T-helper 9 cell (primary cell): ENCODE results near the gene ZFP91.
A peak's percentile ranks its signal among the peaks of the same experiment; 100 is the strongest.

Source experiments
- DNase-seq: peaks from one replicate; pipeline ENCODE4 v3.0.0-alpha.2; 2020

The ZFP91 gene

DNA sequence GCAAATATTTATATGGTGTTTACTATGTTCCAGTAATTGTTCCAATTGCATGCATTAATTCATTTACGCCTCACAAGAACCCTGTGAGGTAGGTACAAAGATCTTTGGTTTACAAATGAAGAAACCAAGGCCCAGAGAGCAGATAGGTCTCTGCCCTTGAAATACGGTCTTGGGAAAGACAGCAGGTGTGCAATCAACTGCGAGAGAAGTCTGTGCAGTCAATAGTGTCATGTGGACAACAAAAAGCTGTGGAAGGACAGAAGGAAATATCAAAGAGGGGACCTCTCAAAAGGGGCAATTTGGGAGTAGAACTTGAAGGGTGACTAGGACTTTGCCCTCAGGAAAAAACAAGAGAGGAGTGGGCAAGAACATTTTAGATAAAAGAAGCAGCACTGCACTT is 52.5 kb downstream of the ZFP91 start:
- DNase-seq, result no peak

DNA sequence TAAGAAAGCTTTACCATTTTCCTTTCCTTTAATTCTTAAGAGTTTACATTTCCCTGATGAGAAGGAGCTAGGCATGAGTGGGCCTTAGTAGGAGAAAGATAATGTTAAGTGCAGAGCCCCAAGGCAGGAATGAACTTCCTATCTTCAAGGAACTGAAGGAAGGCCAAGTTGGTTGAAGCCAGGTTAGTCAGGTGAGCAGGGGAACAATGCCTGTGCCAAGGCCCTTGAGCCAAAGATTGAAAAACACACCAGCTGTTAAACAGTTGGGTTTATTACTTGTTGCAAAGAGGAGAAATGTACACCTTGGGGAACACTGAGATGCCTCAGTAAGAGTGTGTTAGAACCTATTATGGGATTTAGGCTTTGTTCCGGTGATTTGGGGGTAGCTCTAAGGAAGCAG is 53.6 kb downstream of the ZFP91 start:
- DNase-seq, result no peak

DNA sequence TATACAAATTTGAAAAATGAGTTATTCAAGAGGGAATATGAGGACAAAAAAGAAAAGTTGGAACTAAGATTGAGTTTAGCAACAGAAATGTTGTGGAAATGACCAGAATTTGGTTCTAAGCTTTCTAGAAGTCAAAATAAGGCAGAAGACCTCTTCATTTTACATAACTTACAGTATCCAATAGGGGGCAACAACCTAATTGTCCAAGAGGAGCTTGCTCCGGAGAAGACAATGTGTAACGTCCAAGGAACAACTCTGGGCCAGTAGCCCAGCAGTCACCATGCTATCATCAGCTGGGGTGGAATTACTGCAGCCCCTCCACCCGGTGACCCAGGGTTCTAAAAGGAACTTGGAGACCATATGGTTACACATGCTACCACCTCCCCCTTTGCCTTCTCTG is 57.7 kb downstream of the ZFP91 start:
- DNase-seq, result no peak

DNA sequence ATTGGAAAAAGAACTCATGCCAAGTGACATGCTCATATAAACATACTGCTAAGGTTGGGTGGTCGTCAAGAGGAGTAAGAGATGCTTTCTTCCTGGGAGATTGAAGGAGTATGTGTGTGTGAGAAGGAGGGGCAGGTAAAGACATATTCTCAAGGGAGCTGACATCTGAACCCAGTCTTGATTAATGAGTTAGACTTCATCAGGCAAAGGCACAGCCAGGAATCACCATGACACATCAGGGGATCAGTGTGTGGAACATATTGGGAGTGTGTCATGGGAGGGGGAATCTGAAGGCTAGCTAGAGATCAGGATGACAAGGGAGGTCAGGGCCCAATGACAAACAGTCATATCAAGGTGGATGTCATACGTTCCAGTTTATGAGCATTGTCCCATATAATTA is 58.5 kb downstream of the ZFP91 start:
- DNase-seq, result no peak

DNA sequence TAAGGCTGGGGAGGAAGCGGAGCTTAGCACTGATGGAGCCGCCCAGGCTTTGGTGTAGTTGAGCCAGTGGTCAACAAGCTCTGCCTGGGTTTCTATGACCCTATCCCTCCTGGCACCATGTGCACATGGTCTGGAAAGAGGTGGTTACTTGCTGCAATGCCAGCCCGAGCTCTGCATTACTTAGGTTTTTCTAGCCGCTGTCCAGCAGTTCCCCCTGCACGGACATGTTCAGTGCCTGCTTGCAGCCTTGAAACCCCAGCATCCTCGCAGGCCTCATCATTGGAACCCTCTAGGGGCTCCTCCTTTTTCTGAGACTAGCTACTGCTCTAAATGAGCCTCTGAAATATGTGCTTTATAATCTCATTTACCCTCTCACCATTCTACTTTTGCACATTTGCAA is 60.2 kb downstream of the ZFP91 start:
- DNase-seq, result no peak

DNA sequence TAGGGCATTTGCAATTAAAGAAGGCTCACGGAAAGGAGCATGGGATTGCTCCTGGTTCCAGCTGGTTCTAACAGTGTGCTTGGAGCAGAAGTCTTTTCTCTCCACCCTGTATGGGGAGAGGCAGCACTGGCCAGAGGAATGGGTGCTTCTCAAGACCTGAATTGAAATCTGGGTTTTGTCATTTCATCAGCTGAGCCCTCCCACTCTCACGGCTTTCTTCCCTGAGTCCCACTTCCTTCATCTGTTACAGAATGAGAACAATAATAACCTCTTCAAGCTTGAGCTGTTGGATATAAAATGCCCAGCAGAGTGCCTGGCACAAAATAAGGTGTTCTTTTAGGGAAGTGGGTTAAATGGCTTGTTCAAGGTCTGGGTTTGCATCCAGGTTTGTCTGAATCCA is 60.8 kb downstream of the ZFP91 start:
- no peak for DNase-seq

DNA sequence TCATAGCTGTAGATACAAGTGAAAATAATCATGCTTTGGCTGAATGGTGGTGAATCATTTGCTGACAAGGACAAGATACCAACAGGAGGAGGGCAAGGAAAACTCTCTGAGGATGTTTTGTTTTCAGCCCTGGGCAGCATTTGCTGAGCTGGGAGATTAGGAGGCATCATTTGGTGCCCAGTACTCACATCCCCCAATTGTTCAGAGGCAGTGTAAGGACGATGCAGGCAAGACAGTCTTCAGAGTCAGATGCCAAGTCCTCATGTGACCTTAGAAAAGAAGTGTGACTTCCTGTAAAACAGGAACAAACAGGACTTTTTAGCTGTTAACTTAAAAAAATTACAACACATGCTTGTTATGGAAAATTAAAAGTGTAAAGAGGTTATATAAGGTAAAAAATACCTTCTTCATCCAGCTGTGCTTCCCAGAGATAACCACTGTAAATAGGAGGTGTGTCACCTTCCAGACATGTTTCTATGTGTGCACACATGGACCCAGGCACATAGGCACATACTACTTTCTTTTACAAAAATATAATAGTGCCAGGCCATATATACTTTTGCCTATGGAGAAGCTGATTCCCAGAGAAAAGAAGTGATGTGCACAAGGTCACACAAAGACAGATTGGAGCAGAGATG is 61.6 kb downstream of the ZFP91 start:
- no peak for DNase-seq

DNA sequence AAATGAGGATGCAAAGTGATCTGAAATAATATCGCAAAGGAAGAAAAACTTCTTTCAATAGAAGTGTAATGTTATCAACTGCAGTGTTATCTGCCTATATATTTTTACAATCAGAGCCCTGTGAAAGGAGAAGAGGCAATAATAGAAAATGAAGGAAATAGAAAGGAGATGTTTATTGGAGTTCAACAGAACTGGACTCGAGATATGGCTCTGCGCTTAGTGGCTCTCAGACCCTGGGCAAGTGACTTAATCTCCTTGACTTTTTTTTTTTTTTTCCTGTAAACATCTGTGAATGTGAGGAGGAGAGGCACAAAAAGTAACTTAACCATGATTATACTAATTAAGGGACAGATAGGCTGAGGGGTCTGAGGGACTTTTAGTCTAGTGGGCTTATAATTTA is 62.5 kb downstream of the ZFP91 start:
- DNase-seq, result no peak

DNA sequence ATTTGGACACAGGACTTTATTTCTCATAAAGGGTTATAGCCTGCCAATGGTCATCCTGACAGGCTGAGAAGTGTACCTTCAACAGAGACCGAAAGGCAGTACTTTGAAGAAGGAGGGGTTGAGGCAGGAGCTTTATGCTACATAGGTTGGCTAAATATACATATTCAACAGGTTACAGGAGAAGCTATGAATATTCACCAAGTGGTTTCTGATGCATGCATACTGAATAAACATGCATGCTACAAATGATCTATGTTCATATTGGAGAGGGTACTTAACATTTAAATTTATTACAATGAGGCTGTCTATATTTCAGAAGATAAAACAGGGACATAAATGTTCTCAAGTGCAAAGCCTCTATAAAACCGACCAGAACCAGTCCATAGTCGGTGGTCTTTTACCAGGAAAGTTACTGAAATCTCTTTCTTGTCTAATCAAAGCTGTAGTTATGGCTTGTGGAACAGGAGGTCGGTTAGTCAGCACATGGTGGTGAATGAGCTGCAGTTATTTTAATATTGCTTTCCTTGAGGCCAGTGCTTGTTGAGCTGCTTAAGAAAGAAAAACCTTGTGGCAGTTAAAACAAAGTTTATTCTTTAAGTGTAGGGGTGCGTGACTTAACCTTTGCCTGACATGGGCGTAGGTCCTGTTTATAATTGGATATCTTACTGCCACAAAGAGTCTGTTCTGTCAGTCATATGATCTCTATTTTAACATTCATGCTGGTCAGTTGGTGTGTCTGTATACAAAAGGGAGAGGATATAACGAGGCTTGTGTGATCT is 63.1 kb downstream of the ZFP91 start:
- no peak for DNase-seq

DNA sequence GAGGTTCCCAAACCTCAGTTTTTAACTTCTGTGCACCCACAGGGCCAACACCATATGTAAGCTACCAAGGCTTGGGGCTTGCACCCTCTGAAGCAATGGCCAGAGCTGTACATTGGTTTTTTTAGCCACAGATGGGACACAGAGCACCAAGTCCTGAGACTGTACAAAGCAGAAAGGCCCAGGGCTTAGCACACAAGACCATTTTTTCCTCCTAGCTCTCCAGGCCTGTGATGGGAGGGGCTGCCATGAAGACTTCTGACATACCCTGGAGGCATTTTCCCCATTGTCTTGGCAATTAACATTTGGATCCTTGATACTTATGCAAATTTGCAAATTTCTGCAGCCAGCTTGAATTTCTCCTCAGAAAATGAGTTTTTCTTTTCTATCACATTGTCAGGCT is 67.0 kb downstream of the ZFP91 start:
- no peak for DNase-seq

DNA sequence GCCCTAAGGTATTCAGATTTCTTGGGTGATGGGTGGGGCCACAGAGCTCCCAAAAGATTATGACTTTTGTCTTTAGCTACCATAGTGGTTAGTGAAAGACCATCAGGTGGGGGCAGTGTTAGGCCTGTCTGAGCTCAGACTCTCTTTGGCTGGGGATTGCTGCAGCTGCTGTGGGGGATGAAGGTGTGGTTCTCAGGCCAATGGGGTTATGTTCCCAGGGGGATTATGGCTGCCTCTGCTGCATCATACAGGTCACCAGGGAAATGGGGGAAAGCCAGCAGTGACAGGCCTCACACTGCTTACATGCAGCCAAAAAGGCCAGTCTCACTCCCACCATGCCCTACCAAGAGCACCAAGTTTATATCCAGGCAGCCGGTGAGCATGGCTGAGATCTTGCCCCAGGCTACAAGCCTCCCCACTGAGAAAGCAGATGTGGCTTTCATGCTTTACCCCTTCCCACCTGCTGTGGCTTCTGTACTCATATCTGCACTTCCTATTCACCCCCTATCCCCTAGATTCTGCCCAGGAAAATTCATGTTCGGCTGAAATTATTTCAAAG is 68.4 kb downstream of the ZFP91 start:
- no peak for DNase-seq

DNA sequence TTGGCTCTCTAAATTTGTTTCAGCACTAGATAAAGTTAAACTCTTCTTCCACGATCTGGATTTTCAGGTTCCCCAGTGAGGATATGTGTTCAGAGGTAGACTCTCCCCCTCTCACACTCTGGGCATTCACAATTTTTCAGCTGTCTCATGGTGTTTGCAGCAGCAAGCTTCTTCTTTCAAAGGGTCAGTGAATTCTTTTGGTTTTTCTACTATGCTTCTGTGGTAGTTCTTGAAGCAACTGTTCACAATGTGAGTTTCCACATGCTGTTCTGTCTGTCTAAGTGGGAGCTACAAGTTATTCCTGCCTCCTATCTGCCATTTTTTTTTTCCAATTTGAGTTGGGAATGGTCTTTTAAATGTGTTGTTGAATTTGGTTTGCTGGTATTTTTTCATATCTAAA is 69.0 kb downstream of the ZFP91 start:
- no peak for DNase-seq

DNA sequence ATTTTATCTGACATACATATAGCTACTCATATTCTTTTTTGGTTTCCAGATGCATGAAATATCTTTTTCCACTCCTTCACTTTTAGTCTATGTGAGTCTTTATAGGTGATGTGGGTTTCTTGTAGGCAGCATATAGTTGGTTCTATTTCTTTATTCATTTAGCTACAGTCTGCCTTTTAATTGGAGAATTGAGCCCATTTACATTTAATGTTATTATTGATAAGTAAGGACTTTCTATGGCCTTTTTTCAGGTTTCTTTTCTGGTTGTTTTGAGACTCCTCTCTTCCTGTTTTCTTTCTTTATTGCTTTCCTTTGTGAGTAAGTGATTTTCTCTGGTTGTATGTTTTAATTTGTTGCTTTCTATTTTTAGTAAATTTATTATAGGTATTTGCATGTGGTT is 70.8 kb downstream of the ZFP91 start:
- DNase-seq, result no peak

DNA sequence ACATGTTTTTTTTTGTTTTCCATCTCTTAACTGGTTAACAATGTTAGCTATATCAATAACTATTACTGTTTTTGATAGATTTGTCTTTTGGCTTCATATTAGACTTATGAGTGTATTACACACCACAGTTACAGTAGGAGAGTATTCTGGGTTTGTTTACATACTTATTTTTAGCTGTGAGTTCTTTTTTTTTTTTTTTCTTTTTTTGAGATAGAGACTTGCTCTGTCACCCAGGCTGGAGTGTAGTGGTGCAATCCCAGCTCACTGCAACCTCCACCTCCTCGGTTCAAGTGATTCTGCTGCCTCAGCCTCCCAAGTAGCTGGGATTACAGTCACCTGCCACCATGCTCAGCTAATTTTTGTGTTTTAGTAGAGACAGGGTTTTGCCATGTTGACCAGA is 71.6 kb downstream of the ZFP91 start:
- no peak for DNase-seq

DNA sequence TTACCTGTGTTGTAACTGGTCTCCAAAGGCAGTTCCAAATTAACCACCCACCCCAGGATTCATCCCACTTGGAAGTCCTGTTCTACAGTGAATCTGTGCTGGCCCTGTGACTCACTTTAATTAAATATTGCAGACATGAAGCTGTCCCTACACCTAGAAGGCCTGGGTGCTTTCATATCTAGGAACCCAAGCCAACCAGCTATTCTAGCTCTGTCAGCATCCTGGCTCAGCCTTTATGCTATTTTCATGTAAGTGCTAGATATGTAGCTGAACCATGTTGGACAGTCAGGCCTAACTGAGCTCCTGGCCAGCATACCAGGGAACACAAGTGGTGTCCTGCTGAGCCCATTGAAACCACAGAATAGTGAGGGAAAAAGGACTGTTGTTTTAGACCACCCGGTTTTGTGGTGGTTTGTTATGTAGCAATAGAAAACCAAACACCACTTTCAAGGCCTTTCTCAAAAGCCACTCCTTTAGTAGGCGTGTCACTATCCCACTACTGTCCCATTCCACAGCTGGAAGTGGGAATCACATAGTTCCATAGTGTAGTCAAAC is 73.9 kb downstream of the ZFP91 start:
- DNase-seq, result no peak

DNA sequence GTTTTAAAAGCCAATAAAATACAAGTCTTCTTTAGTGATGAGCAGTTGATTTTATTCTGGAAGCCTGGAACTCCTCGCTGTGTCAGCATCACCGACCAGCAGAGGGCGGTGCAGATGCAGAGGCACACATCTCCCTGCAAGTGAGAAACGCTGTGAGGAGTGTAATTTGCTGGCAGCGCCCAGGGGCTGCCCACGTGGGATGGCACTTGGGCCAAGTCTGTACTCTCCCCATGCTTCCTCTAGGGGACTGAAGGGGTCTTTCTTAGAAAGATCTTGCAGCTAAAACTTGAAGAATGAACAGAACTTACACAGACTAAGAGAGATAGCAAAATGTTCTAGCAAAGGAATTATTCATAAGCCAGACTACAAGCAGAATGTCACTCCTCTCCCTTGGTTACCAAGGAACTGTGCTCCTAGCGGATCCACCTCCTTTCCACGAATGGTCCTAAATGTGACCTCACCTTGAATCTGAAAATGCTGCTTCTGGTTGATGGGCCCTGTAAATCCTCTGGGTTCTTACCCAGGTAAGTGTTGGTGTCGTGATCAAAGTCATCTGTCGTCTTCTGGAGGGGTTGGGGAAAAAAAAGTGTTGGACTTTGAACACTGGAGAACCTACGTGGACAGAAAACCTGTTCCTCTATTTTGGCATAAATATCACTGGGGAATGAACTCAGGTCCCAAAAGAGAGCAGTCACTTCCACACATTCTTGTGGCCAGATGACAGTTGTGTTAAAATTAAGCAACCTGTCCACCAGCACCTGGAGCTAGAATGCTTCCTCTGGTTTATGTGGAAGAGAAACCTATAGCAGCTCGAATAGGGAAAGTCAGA is 75.4 kb downstream of the ZFP91 start:
- peak; percentile 68 for DNase-seq

DNA sequence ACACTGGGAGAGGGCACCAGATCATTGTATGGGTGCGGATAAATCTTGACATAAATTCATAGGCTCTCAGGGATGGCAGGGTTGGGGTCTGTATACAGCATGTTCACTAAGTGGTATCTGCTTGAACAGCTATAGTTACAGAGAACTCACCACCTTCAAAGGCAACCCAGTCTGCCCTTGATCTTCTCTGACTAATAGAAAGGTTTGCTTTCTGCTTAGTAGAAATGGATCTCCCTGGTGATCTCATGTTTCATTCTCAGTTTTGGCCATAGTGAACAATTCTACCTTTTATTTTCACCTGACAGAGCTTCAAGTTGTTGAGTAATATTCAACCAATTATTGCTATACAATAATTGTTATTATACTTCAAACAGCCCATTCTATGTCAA is 76.0 kb downstream of the ZFP91 start:
- no peak for DNase-seq

DNA sequence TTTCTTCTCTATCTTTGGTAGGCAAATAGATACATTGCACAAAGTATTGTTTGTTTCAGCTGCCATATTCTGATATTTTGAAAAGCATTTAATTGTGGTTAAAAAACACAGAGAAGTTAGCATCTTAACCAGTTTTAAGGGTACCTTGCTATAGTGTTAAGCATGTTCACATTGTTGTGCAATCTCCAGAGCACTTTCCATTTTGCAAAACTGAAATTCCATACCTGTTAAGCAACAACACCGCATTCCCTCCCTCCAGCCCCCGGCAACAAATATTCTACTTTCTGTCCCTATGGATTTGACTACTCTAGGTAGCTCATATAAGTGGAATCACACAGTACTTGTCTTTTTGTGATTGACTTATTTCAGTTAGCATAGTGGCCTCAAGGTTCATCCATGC is 77.5 kb downstream of the ZFP91 start:
- DNase-seq, result no peak

DNA sequence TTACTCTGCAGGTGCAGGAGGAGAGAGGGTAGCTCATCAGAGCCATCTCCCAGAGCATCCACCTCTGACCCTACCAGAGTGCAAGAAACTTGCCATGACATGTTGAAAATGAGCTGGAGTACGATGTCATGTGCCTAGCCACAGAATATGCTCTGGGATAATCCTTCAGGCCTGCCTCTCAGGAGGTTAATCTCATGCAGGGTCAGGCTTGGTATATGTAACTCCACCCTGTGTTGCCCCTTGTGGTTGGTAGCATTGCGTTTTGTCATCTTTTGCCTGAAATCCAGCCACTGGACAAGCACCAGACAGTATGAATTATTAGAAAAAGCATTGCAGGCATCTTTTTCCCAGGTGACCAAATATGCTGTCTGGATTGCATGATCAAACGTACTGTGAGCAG is 79.8 kb downstream of the ZFP91 start:
- DNase-seq, result no peak

DNA sequence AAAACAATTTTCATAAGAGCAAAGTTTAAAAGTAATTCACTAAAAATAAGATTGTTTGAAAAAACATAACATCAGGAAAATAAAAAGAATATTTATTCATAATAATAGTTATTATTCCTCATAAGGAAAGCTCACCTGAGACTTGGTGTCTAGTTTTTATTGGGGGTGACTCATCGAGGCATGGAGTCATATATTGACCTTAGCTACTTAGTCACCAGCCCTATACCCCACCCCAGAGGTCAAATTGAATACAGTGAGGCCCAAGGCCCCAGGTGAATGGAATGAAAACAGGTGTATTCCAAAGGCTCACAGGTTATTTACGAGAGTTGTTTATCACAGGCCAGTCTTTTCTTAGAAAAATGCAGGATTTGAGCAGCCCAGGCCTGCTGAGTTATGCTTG is 80.5 kb downstream of the ZFP91 start:
- no peak for DNase-seq

DNA sequence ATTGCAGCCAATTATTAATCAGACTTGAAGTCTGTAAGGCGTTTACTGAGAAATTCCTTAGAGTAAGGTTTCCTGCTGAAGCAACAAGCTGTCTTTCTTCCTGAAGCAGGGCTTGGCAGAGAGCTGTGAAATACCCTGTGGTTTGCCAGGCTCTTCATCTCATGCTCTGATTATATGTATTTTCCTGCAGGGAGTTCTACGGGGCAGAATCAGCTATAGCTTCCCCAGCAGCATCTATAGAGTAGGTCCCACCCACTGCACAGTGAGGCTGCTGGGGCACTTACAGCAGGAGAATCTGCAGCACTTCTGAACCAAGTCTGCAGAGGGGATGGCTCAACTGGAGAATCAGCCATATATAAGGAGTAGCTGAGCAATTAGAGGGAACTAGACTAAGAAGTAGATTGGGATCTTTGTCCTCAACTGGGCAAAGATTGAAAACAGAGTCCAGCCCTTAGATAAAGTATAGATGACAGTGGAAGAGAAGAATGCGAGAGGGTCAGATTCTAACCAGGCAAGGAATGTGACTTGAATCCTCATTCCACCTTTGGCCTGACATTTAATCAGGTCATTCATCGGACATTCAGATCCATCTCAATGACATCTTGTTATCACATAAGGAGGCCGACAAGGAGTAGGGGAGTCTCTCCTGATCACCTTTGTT is 81.2 kb downstream of the ZFP91 start:
- no peak for DNase-seq
